Subcutaneous abdominal adipose tissue (tissue), 5 donors: ENCODE measurements around the gene MALSU1.

Experiments used
- H3K27ac ChIP-seq: one replicate; pipeline ENCODE4 v1.7.0; 2013; ENCODE audit warnings: low read depth, mild to moderate bottlenecking, inconsistent platforms, low read length, moderate library complexity
- H3K27me3 ChIP-seq, 5 donors: one replicate each; pipeline ENCODE4 v1.7.0; 2013; ENCODE audit warnings: low read length in 5 of 5, inconsistent platforms in 1 of 5; ENCODE audit not compliant: control insufficient read depth in 5 of 5, insufficient read depth in 4 of 5
- H3K36me3 ChIP-seq, 5 donors: one replicate each; pipeline ENCODE4 v1.7.0; 2013; ENCODE audit warnings: low read length in 5 of 5; ENCODE audit not compliant: control insufficient read depth in 5 of 5, insufficient read depth in 5 of 5
- H3K4me1 ChIP-seq, 5 donors: one replicate each; pipeline ENCODE4 v1.7.0; 2013; ENCODE audit warnings: low read length in 5 of 5, mild to moderate bottlenecking in 3 of 5, moderate library complexity in 1 of 5; ENCODE audit not compliant: control insufficient read depth in 5 of 5, insufficient read depth in 5 of 5
- H3K4me3 ChIP-seq, 5 donors: one replicate each; pipeline ENCODE4 v1.7.0; 2013; ENCODE audit warnings: low read length in 5 of 5, low read depth in 1 of 5
- H3K9ac ChIP-seq, 5 donors: one replicate each; pipeline ENCODE4 v1.7.0; 2013; ENCODE audit warnings: low read length in 5 of 5, mild to moderate bottlenecking in 4 of 5, moderate library complexity in 3 of 5
- H3K9me3 ChIP-seq, 5 donors: one replicate each; pipeline ENCODE4 v1.7.0; 2013; ENCODE audit warnings: low read length in 5 of 5; ENCODE audit not compliant: control insufficient read depth in 5 of 5
- donor health status: healthy.
- donor health status: healthy.
- donor health status: healthy.
- donor health status: healthy.
- donor health status: healthy.

The MALSU1 gene

GRCh38 chr7:23356726-23357125 lies 57.6 kb downstream of the MALSU1 start:
- H3K9me3 ChIP-seq = no peaks in the 10 kb centered on the region
- no peak overlapping the region for H3K9ac ChIP-seq
- H3K36me3 ChIP-seq = no peaks in the 10 kb centered on the region
- H3K27me3 ChIP-seq = no peaks in the 10 kb centered on the region
- H3K4me1 ChIP-seq = peaks cover 0 to 10% (median 4%) of the 10 kb centered on the region in 5 donors
- H3K4me3 ChIP-seq = no peak overlapping the region
- no peak overlapping the region for H3K27ac ChIP-seq

GRCh38 chr7:23357190-23358093 lies 58.3 kb downstream of the MALSU1 start:
- no peak overlapping the region for H3K9ac ChIP-seq
- H3K27ac ChIP-seq = no peak overlapping the region
- no peaks in the 10 kb centered on the region for H3K36me3 ChIP-seq
- H3K4me1 ChIP-seq = peaks cover 0 to 10% (median 4%) of the 10 kb centered on the region in 5 donors
- no peaks in the 10 kb centered on the region for H3K9me3 ChIP-seq
- H3K27me3 ChIP-seq = no peaks in the 10 kb centered on the region
- H3K4me3 ChIP-seq = no peak overlapping the region

GRCh38 chr7:23358152-23358674 lies 59.1 kb downstream of the MALSU1 start:
- H3K9ac ChIP-seq = no peak overlapping the region
- H3K4me1 ChIP-seq = peaks cover 0 to 8% (median 3%) of the 10 kb centered on the region in 5 donors
- H3K36me3 ChIP-seq = no peaks in the 10 kb centered on the region
- H3K27ac ChIP-seq = no peak overlapping the region
- H3K27me3 ChIP-seq = no peaks in the 10 kb centered on the region
- no peak overlapping the region for H3K4me3 ChIP-seq
- H3K9me3 ChIP-seq = no peaks in the 10 kb centered on the region
